ELF-1 (cell line): ENCODE measurements around the gene SH3TC2.

ENCODE experiments used
- DNase-seq: peaks from one replicate; pipeline ENCODE4 v3.0.0-alpha.2; 2016; ENCODE audit warnings: low read depth, low spot score

The SH3TC2 gene

DNA sequence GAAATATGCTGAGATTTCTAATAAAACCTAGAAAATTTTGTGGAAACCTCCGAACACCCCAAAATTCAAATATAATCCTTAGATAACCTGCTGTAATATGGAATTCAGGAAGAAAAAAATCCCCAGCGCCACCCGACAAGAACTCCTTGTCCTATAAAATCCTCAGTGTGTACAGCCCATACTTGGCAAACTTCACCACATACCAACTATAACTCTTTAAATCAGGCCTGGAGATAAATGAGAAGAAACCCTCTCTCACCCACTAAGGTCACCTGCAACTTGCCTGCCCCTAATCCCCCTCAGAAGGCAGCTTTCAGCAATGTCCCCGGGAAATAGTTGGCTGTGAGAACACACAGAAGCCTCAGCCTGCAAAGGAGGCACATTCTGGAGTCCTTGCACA is 90.5 kb downstream of the SH3TC2 start:
- DNase-seq = no peak

- DNase-seq = no peak
These were observed 92.0 kb downstream of the SH3TC2 start for GRCh38 chr5:148970876-148971275.

GRCh38 chr5:148970228-148970627 is 92.6 kb downstream of the SH3TC2 start:
- peak; percentile 37 for DNase-seq

DNA sequence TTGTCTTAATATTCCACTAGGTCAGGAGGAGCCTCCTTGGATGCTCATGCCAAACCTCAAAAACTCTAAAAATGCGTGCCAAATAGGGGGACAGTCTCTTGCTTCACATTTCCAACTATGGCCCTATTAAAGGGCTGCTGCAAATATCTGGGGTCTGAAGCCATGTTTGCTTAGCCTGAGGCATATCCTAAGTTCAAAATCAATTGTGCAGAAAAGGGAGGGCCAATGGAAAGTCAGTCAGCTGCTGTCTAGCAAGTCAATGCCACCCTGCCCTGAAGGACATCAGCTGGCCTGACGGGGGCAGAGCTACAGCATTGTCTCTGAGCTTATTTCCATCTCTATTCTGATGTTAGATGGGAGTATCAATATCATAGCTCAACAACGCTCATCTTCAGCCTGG is 93.6 kb downstream of the SH3TC2 start:
- DNase-seq = no peak

DNA sequence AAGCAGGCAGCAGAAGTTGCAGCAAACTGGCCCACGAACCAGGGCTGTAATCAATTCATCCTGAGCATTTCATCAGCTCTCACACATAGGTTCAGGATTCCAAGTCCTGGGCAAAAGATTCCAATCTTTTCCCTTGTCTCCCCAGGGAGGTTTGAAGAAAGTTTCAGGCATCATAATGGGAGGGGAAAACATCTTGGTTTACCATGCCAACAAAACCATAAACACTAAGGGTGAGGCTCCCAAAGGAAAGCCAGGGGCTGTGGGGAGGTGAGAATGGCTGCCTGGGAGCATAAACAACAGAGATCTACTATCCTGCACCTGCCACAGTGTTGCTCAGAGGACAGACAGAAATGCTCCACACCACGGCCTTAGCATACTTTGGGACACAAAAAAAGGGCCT is 94.6 kb downstream of the SH3TC2 start:
- DNase-seq = peak; percentile 14

DNA sequence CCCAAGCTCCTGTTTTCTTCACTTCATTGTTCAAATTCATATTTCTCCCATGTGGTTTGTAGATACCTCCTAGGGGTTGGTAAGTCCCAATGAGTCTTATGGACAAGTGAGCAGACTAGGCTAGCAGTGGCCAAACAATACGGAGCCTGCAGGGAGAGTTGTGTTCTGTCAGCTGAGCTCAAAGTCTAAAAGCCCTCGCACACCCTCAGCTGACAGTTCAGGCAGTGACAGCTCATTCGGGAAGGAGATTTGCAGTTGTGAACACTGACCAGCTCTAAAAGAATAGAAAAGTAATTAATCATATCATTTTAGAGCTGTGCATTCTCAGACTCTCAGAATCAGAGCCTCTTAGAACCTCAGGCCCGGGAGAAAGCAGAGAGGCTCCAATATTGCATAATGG is 95.1 kb downstream of the SH3TC2 start:
- no peak for DNase-seq

- DNase-seq = no peak
These were observed 95.9 kb downstream of the SH3TC2 start for GRCh38 chr5:148966938-148967337.

GRCh38 chr5:148966348-148966747 is 96.5 kb downstream of the SH3TC2 start:
- no peak for DNase-seq

- no peak for DNase-seq
These were observed 97.2 kb downstream of the SH3TC2 start for GRCh38 chr5:148965511-148966265.

GRCh38 chr5:148963664-148964063 is 99.2 kb downstream of the SH3TC2 start:
- no peak for DNase-seq

- no peak for DNase-seq
These were observed 100.0 kb downstream of the SH3TC2 start for GRCh38 chr5:148962761-148963324.

- no peak for DNase-seq
These were observed 100.7 kb downstream of the SH3TC2 start for GRCh38 chr5:148962200-148962550.

DNA sequence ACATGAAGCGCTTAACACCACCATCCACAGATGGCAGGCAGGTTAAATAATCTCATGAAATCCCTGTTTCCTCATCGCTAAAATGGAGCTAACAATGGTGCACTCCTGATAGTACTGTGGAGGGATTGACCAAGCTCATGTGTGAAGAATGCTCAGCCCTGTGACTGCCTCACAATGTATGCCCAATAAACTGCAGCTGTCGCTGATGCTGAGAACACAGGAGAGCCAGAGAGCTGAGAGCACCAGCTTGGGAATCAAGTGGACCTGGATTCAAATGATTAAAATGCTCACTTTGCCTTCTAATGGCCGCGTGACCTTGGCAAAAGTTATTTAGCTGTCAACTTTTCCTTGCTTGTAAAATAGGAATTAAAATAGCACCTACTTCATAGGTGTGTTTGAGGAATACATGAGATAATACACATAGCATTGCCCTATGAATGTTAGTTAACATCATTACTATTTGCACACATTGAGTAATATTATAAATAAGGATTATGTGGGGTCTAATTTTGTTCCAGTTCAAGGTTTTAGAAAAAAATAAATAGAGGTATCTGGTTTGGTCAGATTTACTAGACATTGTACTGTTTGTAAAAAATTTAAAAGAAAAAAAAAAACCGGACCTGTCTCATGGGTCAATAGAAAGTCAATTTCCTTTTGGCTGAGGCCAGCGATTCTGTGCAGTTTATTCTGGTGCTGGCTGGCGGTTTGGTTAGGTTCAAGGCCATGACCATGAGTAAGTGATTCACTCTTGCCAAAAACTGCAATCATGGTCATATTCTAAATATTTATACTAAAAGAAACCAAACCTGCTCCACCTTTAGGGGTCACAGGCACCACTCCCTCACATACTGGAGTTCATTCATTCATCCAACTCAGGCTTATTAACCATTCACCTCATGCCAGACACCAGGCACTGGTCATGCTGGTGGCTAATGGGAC is 101.3 kb downstream of the SH3TC2 start:
- DNase-seq = no peak

DNA sequence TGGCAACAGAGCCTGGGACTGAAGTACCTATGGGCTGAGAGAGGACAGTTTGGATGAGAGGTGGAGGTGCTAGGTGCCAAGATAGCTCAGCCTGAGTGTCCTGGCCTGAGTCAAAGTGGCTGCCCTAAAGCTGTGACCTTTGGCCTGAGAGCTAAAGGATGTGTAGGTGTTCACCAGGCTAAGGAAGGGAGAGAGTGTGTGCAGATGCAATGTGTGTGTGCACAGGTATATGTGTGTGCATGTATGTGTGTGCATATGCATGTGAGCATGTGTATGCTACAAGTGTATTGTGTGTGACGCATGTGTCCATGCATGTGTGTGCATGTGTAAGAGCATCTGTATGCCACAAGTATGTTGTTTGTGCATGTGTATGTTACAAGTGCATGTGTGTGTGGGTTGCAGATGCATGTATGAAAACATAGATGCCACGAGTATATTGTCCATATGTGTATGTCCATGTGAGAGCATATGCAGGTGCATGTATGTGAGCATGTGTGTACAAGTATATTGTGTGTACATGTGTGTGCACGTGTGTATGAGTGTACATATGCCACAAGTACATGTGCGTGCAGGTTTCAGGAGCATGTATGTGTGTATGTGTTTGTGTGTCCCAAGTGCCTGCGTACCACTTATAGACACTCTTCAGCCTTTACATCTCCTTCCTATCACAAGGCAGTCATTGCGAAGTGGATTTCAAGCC is 102.6 kb downstream of the SH3TC2 start:
- no peak for DNase-seq

- peak; percentile 52 for DNase-seq
These were observed 105.2 kb downstream of the SH3TC2 start for GRCh38 chr5:148957591-148958202.

GRCh38 chr5:148956477-148957385 is 106.1 kb downstream of the SH3TC2 start:
- peak; percentile 44 for DNase-seq
